OCI-LY7 (cell line): ENCODE results near the gene GAPDHS. TPM values are rescaled to one million over a fixed set of nuclear protein-coding genes. Genes with fewer than 3 reads are reported as not detected.

Source experiments
- BruUV-seq: library from RNA; stranded (reverse); fragments of 400-500 nt; replicated peaks from 2 replicates; lab custom pipeline; 2021; lab: Mats Ljungman, UMichigan
- CTCF ChIA-PET: fragments of 300-600 bp; sonication (Branson Sonifier 250); formaldehyde crosslinking; loops from one replicate; lab custom pipeline; 2022; ENCODE audit warnings: antibody characterized with exemption; ENCODE audit not compliant: unreplicated experiment; lab: Charles Lee
- POLR2A ChIA-PET: fragments of 300-600 bp; sonication (Branson Sonifier 250); formaldehyde crosslinking; loops from one replicate; lab custom pipeline; 2022; ENCODE audit warnings: antibody characterized with exemption; lab: Charles Lee
- DNase-seq: peaks from one replicate; pipeline ENCODE4 v3.0.0-alpha.2; 2015; ENCODE audit warnings: low spot score
- H2AFZ ChIP-seq: fragments of 200-600 bp; sonication (generic), shearing (Covaris generic); 2 replicates; pipeline ENCODE4 v1.6.1; 2014; ENCODE audit warnings: mild to moderate bottlenecking, antibody characterized with exemption, low read length, moderate library complexity
- H3K27ac ChIP-seq: fragments of 200-600 bp; sonication (generic); 2 replicates; pipeline ENCODE4 v1.5.1; 2014; ENCODE audit warnings: mixed run types, low read depth, mild to moderate bottlenecking, moderate library complexity, low read length, inconsistent platforms; ENCODE audit not compliant: poor library complexity, severe bottlenecking
- H3K36me3 ChIP-seq: fragments of 200-600 bp; sonication (generic); 2 replicates; pipeline ENCODE4 v1.6.1; 2014; ENCODE audit warnings: mild to moderate bottlenecking, antibody characterized with exemption, low read length, moderate library complexity, mixed read lengths; ENCODE audit not compliant: insufficient read depth
- H3K4me1 ChIP-seq: fragments of 200-600 bp; sonication (generic); 2 replicates; pipeline ENCODE4 v1.5.1; 2014; ENCODE audit warnings: mild to moderate bottlenecking, low read length; ENCODE audit not compliant: insufficient read depth, poor library complexity, severe bottlenecking
- H3K4me2 ChIP-seq: fragments of 200-600 bp; sonication (generic); 2 replicates; pipeline ENCODE4 v1.6.1; 2014; ENCODE audit warnings: mild to moderate bottlenecking, low read length
- H3K4me3 ChIP-seq: fragments of 200-600 bp; sonication (generic); 2 replicates; pipeline ENCODE4 v1.5.1; 2014; ENCODE audit warnings: mild to moderate bottlenecking, low read depth, low read length; ENCODE audit not compliant: poor library complexity, severe bottlenecking
- H3K79me2 ChIP-seq: fragments of 200-600 bp; sonication (generic); 2 replicates; pipeline ENCODE4 v1.6.1; 2016; ENCODE audit warnings: low read depth, mild to moderate bottlenecking, low read length, moderate library complexity, mixed read lengths; ENCODE audit not compliant: insufficient read depth
- H3K9me2 ChIP-seq: fragments of 200-600 bp; sonication (generic); 2 replicates; pipeline ENCODE4 v1.6.1; 2016; ENCODE audit warnings: mild to moderate bottlenecking, low read length, mixed read lengths; ENCODE audit not compliant: insufficient read depth
- H3K9me3 ChIP-seq: fragments of 200-600 bp; sonication (generic); 2 replicates; pipeline ENCODE4 v1.6.1; 2014; ENCODE audit warnings: mild to moderate bottlenecking, mixed run types, low read length, mixed read lengths
- H4K20me1 ChIP-seq: fragments of 200-600 bp; sonication (generic); 2 replicates; pipeline ENCODE4 v1.6.1; 2014; ENCODE audit warnings: mild to moderate bottlenecking, antibody characterized with exemption, low read length, moderate library complexity, mixed read lengths; ENCODE audit not compliant: insufficient read depth
- CTCF ChIP-seq: fragments of 200-600 bp; sonication (generic); conservative IDR thresholded peaks from 2 replicates; pipeline ENCODE4 v1.5.1; 2014; ENCODE audit warnings: mild to moderate bottlenecking, antibody characterized with exemption, low read length, moderate library complexity, mixed read lengths
- EZH2phosphoT487 ChIP-seq: fragments of 200-600 bp; sonication (generic); IDR thresholded peaks from 2 replicates; pipeline ENCODE4 v1.6.1; 2018; ENCODE audit warnings: low read depth, borderline replicate concordance, mild to moderate bottlenecking, mixed run types, antibody characterized with exemption, low read length, moderate library complexity, mixed read lengths
- intact Hi-C: fragments of 100-400 bp; cut with micrococcal nuclease; formaldehyde crosslinking; loops from one replicate; pipeline ENCODE4 v1.10.0; 2022; ENCODE audit not compliant: unreplicated experiment
- total RNA-seq, 2 experiments: library from RNA; depleted of rRNA in 1 of 2; stranded (reverse); fragments of >200 nt in 1 of 2; shearing (Covaris generic) in 1 of 2; gene quantifications; 2 replicates each; pipeline ENCODE4 v1.2.3, GENCODE V29; 2014 to 2022

The GAPDHS gene
- total RNA-seq, 2 experiments from 2014 or later = not detected

DNA sequence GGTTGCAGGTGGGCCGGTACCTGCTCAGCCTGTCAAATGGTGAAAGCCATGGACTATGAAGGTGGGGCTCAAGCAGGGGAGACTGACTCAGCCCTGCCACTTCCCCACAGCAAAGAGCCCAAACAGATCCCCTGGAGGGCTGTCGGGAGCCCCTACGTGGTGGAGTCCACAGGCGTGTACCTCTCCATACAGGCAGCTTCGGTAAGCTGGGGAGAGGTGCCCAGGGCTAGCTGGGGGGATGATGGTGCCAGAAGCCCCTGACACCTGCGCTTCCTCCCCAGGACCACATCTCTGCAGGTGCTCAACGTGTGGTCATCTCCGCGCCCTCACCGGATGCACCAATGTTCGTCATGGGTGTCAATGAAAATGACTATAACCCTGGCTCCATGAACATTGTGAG is 9.0 kb downstream of the GAPDHS start:
- peaks cover 33% of the 10 kb centered on the region for H3K4me1 ChIP-seq
- peaks cover 17% of the 10 kb centered on the region; the same call in 1 of the 2 replicates for H3K79me2 ChIP-seq
- H2AFZ ChIP-seq = no peak overlapping the region
- TF ChIP-seq CTCF (no peak), EZH2phosphoT487 (no peak)
- no peak overlapping the region for H3K4me2 ChIP-seq
- CTCF ChIA-PET = no interaction called here
- no peaks in the 10 kb centered on the region for H3K36me3 ChIP-seq
- H3K27ac ChIP-seq = no peak overlapping the region
- intact Hi-C loops = no loop called here
- H4K20me1 ChIP-seq = no peaks in the 10 kb centered on the region
- H3K4me3 ChIP-seq = no peak overlapping the region
- no peak for DNase-seq
- BruUV-seq = no TSS peak
- H3K9me2 ChIP-seq = no peaks in the 10 kb centered on the region
- POLR2A ChIA-PET = no interaction called here
- no peaks in the 10 kb centered on the region for H3K9me3 ChIP-seq

GRCh38 chr19:35543280-35544109 is 10.2 kb downstream of the GAPDHS start:
- Histone ChIP-seq H3K79me2 (peaks cover 17% of the 10 kb centered on the region; the same call in 1 of the 2 replicates), H3K4me3 (peak overlapping the region; percentile 80), H3K9me3 (no peaks in the 10 kb centered on the region), H3K36me3 (no peaks in the 10 kb centered on the region; the same call in 1 of the 2 replicates), H4K20me1 (no peaks in the 10 kb centered on the region), H3K4me2 (peak overlapping the region; percentile 94), H3K27ac (no peak overlapping the region), H3K9me2 (no peaks in the 10 kb centered on the region), H2AFZ (no peak overlapping the region), H3K4me1 (peaks cover 33% of the 10 kb centered on the region)
- no TSS peak for BruUV-seq
- TF ChIP-seq CTCF = no peak
- no peak for TF ChIP-seq EZH2phosphoT487
- intact Hi-C loops = no loop called here
- ChIA-PET CTCF (no interaction called here), POLR2A (interaction anchor here (1.3 kb wide), 1 partner anchor 105 kb away, joined by 3 read pairs; the partner anchor contains the start of gene COX6B1)
- DNase-seq = no peak
